ENCODE measurements around the gene FPR2. TPM values are rescaled to one million over a fixed set of nuclear protein-coding genes. Genes with fewer than 3 reads are reported as not detected.
A peak's percentile ranks its signal among the peaks of the same experiment; 100 is the strongest.

Gene FPR2
- total and polyA plus RNA-seq, 9 of the 15 experiments (the other 6 are each of a cell fraction or from before 2014, with no cell fraction given), result 0.03 to 0.15 (median 0.07) TPM; not detected in 6

DNA sequence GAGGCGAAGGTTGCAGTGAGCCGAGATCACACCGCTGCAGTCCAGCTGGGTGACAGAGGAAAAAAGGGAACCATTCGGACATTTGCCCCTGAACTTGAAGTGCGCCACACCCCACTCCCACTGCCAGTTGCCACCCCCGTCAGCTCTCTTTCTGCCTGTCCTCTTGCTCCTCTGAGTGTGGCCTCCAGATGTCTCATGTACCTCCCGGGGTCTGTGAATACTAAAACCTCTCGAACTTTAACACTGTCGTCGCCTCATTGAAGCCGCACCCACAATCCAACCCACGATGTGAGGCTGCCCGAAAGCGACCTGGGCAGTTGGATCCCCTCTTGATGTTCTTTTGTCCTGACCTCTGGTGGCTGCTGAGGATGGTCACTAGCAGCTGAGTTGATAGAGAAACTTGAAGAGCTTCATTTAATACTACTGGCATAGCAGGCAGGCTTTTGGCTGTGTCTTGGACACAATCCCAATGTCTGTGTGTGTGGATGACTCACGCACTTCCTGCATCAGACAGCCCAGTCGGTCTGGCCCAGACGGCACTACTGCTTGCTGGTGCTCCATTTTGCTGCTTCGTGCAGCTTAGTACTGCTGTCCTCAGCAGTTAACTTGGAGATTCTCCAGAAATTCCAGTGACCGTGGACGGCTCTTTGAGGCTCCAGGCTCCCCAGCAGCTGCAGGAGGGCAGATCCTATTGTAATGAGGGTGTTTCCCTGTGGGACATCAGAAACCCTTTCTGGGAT lies 38.2 kb downstream of the FPR2 start (continued):
- TF ChIP-seq CCNT2 (IDR thresholded peaks at IDR 0.05; ENCODE audit: borderline replicate concordance, extremely low read depth, insufficient read length, low read depth, low read length) (no peak), NONO (IDR thresholded peaks at IDR 0.05; ENCODE audit: low read depth in 2 of 2, low read length in 1 of 2) (no peak), EZH2 (IDR thresholded peaks at IDR 0.05; ENCODE audit: borderline replicate concordance, low read depth, low read length) (no peak), GABPB2 (CRISPR knock-in tag; conservative IDR thresholded peaks at IDR 0.05) (no peak), MECOM (CRISPR knock-in tag; IDR thresholded peaks at IDR 0.05) (peak; percentile 60; the same call in 1 of the 2 replicates), EWSR1 (IDR thresholded peaks at IDR 0.05; ENCODE audit: borderline replicate concordance, low read depth, partially characterized antibody) (no peak), RAD51 (IDR thresholded peaks at IDR 0.05; ENCODE audit: borderline replicate concordance, low read depth) (no peak), PHTF2 (CRISPR knock-in tag; IDR thresholded peaks at IDR 0.05) (no peak), RFX7 (CRISPR knock-in tag; IDR thresholded peaks at IDR 0.05) (no peak), ETV6 (IDR thresholded peaks at IDR 0.05; ENCODE audit: borderline replicate concordance in 1 of 2, low read depth in 2 of 2, low read length in 1 of 2) (no peak), ETV6 (CRISPR knock-in tag; IDR thresholded peaks at IDR 0.05; ENCODE audit: borderline replicate concordance) (no peak), HMGN3 (IDR thresholded peaks at IDR 0.05; ENCODE audit: borderline replicate concordance, extremely low read depth, insufficient read length, low read depth, low read length) (no peak), FIP1L1 (IDR thresholded peaks at IDR 0.05; ENCODE audit: low read depth, low read length, poor library complexity, severe bottlenecking) (no peak), E2F3 (CRISPR knock-in tag; IDR thresholded peaks at IDR 0.05) (no peak), PCBP2 (IDR thresholded peaks at IDR 0.05; ENCODE audit: low read depth, low read length, poor library complexity, severe bottlenecking) (no peak), TEAD2 (tag; IDR thresholded peaks at IDR 0.05) (0 out of 2 replicates have a peak, but pooled peaks have one; percentile 7)
- TF ChIP-seq, protein P1, sequence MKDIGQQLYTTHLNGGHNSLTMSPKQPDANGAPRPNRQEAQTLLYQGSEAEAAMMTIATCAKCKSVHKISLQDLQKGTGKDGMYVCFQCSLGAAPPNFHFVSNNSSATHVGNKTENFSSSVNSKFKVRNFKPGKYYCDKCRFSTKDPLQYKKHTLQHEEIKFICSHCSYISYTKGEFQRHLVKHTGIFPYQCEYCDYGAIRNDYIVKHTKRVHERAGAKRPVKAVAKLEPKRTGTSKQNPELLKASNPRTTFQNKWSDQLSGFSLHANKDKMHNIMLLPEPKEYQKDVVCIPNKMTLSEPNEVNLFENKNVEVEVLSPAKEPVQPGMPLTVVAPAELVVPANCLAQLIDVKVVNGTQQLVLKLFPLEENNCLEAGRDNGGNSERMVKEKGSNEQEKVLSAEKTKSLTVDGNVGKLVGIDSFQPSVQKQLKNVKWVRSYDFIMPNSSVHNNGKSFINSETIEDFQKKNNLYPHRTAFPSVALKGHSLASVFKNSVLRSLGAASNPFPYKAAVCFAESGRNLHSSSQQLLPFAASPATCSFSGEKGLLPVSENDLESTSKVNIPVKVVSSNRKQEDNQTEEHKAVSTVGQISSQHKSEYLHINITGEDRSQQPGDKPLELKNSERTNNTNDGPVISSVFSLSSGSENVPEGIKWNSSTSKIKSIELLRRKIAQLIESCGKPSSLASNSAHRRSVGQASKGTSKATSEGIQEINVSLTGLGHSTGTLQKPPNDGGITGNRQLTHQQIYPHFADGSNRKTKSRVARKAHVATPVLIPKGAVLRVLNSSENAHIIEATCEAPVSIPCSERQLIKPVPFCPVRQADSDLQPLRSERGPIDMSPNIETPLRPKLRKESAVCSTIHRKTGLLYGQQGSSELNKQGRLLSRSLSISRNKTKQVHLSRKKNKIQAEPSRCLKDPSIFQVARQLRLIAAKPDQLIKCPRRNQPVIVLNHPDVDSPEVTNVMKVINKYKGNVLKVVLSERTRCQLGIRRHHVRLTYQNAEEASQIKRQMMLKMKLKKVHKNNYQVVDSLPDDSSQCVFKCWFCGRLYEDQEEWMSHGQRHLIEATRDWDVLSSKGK (CRISPR knock-in tag; IDR thresholded peaks at IDR 0.05), result no peak
- TF ChIP-seq, protein P2, sequence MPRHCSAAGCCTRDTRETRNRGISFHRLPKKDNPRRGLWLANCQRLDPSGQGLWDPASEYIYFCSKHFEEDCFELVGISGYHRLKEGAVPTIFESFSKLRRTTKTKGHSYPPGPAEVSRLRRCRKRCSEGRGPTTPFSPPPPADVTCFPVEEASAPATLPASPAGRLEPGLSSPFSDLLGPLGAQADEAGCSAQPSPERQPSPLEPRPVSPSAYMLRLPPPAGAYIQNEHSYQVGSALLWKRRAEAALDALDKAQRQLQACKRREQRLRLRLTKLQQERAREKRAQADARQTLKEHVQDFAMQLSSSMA (CRISPR knock-in tag; IDR thresholded peaks at IDR 0.05), result no peak
- TF ChIP-seq, protein P3, sequence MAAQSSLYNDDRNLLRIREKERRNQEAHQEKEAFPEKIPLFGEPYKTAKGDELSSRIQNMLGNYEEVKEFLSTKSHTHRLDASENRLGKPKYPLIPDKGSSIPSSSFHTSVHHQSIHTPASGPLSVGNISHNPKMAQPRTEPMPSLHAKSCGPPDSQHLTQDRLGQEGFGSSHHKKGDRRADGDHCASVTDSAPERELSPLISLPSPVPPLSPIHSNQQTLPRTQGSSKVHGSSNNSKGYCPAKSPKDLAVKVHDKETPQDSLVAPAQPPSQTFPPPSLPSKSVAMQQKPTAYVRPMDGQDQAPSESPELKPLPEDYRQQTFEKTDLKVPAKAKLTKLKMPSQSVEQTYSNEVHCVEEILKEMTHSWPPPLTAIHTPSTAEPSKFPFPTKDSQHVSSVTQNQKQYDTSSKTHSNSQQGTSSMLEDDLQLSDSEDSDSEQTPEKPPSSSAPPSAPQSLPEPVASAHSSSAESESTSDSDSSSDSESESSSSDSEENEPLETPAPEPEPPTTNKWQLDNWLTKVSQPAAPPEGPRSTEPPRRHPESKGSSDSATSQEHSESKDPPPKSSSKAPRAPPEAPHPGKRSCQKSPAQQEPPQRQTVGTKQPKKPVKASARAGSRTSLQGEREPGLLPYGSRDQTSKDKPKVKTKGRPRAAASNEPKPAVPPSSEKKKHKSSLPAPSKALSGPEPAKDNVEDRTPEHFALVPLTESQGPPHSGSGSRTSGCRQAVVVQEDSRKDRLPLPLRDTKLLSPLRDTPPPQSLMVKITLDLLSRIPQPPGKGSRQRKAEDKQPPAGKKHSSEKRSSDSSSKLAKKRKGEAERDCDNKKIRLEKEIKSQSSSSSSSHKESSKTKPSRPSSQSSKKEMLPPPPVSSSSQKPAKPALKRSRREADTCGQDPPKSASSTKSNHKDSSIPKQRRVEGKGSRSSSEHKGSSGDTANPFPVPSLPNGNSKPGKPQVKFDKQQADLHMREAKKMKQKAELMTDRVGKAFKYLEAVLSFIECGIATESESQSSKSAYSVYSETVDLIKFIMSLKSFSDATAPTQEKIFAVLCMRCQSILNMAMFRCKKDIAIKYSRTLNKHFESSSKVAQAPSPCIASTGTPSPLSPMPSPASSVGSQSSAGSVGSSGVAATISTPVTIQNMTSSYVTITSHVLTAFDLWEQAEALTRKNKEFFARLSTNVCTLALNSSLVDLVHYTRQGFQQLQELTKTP (IDR thresholded peaks at IDR 0.05; ENCODE audit: low read depth in 1 of 2, partially characterized antibody in 2 of 2), result peak in 1 of 2 experiments; percentile 56

Data from K562 (cell line).